Bone marrow (tissue), 2 donors: ENCODE data around the gene PPP2R2C.

ENCODE experiments used
- DNase-seq, 2 donors: peaks; one replicate each; lab custom pipeline; 2025; lab: John Stamatoyannopoulos, UW

Gene PPP2R2C

GRCh38 chr4:6449335-6449734 lies 23.1 kb downstream of the PPP2R2C start:
- no peak for DNase-seq

- DNase-seq, result no peak
These were observed 23.8 kb downstream of the PPP2R2C start for GRCh38 chr4:6448476-6449170.

- no peak for DNase-seq
These were observed 24.7 kb downstream of the PPP2R2C start for GRCh38 chr4:6447672-6448171.

GRCh38 chr4:6446538-6447451 lies 25.6 kb downstream of the PPP2R2C start:
- no peak for DNase-seq

- DNase-seq, result no peak
These were observed 26.3 kb downstream of the PPP2R2C start for GRCh38 chr4:6446130-6446482.

- DNase-seq, result no peak
These were observed 26.8 kb downstream of the PPP2R2C start for GRCh38 chr4:6445403-6446129.

- DNase-seq, result no peak
These were observed 27.8 kb downstream of the PPP2R2C start for GRCh38 chr4:6444582-6444981.

- no peak for DNase-seq
These were observed 29.1 kb downstream of the PPP2R2C start for GRCh38 chr4:6443035-6444023.

GRCh38 chr4:6442555-6442954 lies 29.9 kb downstream of the PPP2R2C start:
- no peak for DNase-seq

- DNase-seq, result no peak
These were observed 30.7 kb downstream of the PPP2R2C start for GRCh38 chr4:6441758-6442157.

- no peak for DNase-seq
These were observed 31.2 kb downstream of the PPP2R2C start for GRCh38 chr4:6441202-6441582.

- DNase-seq, result no peak
These were observed 31.8 kb downstream of the PPP2R2C start for GRCh38 chr4:6440506-6441201.

- DNase-seq, result no peak
These were observed 33.2 kb downstream of the PPP2R2C start for GRCh38 chr4:6439120-6439762.

- no peak for DNase-seq
These were observed 34.6 kb downstream of the PPP2R2C start for GRCh38 chr4:6437826-6438238.

- no peak for DNase-seq
These were observed 37.4 kb downstream of the PPP2R2C start for GRCh38 chr4:6435010-6435409.

- DNase-seq, result no peak
These were observed 41.5 kb downstream of the PPP2R2C start for GRCh38 chr4:6430927-6431326.

GRCh38 chr4:6427439-6428090 lies 44.8 kb downstream of the PPP2R2C start:
- no peak for DNase-seq

- DNase-seq, result no peak
These were observed 45.6 kb downstream of the PPP2R2C start for GRCh38 chr4:6426571-6427438.

- no peak for DNase-seq
These were observed 46.5 kb downstream of the PPP2R2C start for GRCh38 chr4:6425911-6426310.
